Measurements from ENCODE around the gene RPL10A. TPM values are rescaled to one million over a fixed set of nuclear protein-coding genes. Genes with fewer than 3 reads are reported as not detected.

Gene RPL10A
- total RNA-seq, 4 donors from 2014 or later: 1,714 to 2,467 (median 2,118) TPM

GRCh38 chr6:35470663-35471120 is 2.5 kb downstream of the RPL10A start:
- DNase-seq (ENCODE audit: low spot score in 2 of 2): no peak
- TF ChIP-seq POLR2A (IDR thresholded peaks at IDR 0.05): no peak
- TF ChIP-seq, protein P1, sequence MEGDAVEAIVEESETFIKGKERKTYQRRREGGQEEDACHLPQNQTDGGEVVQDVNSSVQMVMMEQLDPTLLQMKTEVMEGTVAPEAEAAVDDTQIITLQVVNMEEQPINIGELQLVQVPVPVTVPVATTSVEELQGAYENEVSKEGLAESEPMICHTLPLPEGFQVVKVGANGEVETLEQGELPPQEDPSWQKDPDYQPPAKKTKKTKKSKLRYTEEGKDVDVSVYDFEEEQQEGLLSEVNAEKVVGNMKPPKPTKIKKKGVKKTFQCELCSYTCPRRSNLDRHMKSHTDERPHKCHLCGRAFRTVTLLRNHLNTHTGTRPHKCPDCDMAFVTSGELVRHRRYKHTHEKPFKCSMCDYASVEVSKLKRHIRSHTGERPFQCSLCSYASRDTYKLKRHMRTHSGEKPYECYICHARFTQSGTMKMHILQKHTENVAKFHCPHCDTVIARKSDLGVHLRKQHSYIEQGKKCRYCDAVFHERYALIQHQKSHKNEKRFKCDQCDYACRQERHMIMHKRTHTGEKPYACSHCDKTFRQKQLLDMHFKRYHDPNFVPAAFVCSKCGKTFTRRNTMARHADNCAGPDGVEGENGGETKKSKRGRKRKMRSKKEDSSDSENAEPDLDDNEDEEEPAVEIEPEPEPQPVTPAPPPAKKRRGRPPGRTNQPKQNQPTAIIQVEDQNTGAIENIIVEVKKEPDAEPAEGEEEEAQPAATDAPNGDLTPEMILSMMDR (IDR thresholded peaks at IDR 0.05): no peak
- H3K4me3 ChIP-seq (ENCODE audit: low read depth, poor library complexity, severe bottlenecking): no peak overlapping the region
- intact Hi-C loops (cut with DNase I; ENCODE audit: low total_unique reads): no loop called here
- WGBS, 2 donors: 45 to 70% methylated on average over 3 of the region's 3 CpGs

GRCh38 chr6:35471836-35472345 is 3.7 kb downstream of the RPL10A start:
- DNase-seq (ENCODE audit: low spot score in 2 of 2): no peak
- no peak overlapping the region for H3K4me3 ChIP-seq (ENCODE audit: low read depth, poor library complexity, severe bottlenecking)
- intact Hi-C loops (cut with DNase I; ENCODE audit: low total_unique reads): no loop called here
- WGBS, 2 donors: 59 to 65% methylated on average over 8 of the region's 8 CpGs
- no peak for TF ChIP-seq POLR2A (IDR thresholded peaks at IDR 0.05)
- TF ChIP-seq, protein P1 (IDR thresholded peaks at IDR 0.05): no peak

DNA sequence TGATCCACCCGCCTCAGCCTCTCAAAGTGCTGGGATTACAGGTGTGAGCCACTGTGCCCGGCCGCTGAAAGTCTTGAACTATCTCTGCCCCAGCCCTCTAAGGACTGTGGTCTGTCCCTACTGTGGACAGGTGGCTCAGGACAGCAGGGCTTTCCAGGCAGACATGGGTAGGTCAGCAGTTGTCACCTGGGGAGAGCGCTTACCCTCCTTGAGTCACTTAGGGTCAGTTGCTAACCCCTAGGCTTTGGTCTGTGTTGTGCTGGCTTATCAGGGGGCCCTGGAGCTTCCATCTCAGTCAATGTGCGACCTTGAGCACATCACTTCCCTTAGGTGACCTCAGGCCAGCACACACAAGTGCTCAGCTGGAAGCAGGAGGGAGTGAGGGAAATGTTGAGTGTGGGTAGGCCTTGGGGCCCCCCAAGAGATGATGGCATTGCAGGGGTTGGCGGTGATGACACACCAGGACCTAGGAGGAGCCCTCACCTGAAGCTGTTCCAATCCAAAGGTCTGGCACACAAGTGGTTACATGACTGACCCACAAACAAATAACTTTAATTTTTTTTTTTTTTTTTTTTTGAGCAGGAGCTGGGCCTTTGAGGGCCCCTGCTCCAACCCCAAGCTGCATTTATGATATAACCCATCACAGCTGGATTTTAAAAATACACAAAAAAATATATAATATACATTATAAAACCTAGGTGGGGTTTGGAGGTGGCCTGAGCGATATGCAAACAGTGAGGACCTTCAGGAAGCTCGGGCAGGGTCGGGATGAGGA is 5.1 kb downstream of the RPL10A start:
- intact Hi-C loops (cut with DNase I; ENCODE audit: low total_unique reads): no loop called here
- TF ChIP-seq POLR2A (IDR thresholded peaks at IDR 0.05): no peak
- TF ChIP-seq, protein P1 (IDR thresholded peaks at IDR 0.05): no peak
- 82 to 88% methylated on average over 9 of the region's 9 CpGs for WGBS, 2 donors
- DNase-seq (ENCODE audit: low spot score in 2 of 2): no peak
- no peak overlapping the region for H3K4me3 ChIP-seq (ENCODE audit: low read depth, poor library complexity, severe bottlenecking)

DNA sequence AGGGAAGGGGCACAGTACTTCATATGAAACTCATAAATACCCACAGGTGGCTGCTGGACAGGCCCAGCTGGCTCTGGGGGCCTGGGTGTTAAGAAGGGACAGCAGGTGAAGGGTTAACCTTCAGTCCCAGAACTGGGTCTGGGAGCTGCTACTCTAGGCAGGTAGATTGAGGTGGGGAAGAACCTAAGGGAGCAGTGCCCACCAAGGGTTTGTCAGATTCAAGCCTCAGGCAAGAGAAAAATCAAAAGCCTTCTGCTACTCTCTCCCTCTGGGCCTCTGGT is 5.6 kb downstream of the RPL10A start:
- no peak for TF ChIP-seq POLR2A (IDR thresholded peaks at IDR 0.05)
- TF ChIP-seq, protein P1 (IDR thresholded peaks at IDR 0.05): no peak
- H3K4me3 ChIP-seq (ENCODE audit: low read depth, poor library complexity, severe bottlenecking): no peak overlapping the region
- no peak for DNase-seq (ENCODE audit: low spot score in 2 of 2)
- intact Hi-C loops (cut with DNase I; ENCODE audit: low total_unique reads): no loop called here

DNA sequence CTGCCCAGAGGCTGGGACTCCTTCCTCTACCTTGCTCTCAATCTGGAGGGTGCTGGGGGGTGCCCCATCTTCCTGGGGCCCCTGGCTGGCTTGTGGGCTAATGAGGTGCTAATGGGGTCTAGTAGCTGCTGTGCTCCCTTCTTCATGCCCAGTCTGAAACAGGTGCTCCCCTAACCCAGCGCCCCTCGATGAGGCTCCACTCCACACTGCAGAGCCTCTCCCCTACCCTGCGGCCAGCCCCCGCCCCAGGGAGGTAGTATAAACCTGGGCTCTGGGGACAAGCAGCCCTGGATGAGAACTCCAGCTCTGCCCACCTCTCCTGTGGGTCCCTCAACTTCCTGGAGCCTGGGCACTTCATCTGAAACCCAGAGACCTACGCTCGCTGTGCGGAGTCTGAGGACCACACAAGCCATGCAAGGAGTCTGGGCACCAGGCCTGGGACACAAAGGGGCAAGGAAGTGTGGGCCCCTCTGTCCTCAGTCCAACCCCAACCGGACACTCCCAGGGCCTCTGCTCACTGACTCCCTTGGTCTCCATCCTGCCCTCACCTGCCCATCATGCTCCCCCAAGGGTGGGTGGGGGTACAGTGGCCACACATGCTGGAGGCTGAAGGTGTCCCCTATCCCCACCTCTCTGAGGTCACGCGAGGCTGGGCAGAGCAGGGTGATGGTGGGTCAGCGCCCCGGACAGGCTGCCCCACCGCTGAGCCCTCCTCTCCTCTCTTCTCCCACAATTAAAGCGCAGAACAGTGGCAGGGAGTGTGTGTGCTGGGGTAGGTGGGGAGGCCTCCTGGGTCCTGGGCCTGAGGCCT is 6.1 kb downstream of the RPL10A start:
- no peak overlapping the region for H3K4me3 ChIP-seq (ENCODE audit: low read depth, poor library complexity, severe bottlenecking)
- TF ChIP-seq, protein P1 (IDR thresholded peaks at IDR 0.05): no peak
- TF ChIP-seq POLR2A (IDR thresholded peaks at IDR 0.05): no peak
- no peak for DNase-seq (ENCODE audit: low spot score in 2 of 2)
- intact Hi-C loops (cut with DNase I; ENCODE audit: low total_unique reads): no loop called here
- 83 to 84% methylated on average over 14 of the region's 14 CpGs for WGBS, 2 donors
